Stimulated activated naive CD4-positive, alpha-beta T cell (primary cell): ENCODE data around the gene RYR1.
"Not testable (repeated sequence)": the region's sequence is repeated elsewhere in the genome, so short reads cannot be mapped to it uniquely, and the experiment has no call there.

Experiments
- DNase-seq, 6 experiments: peaks; one replicate each; lab custom pipeline; 2025; lab: John Stamatoyannopoulos, UW

Gene RYR1

DNA sequence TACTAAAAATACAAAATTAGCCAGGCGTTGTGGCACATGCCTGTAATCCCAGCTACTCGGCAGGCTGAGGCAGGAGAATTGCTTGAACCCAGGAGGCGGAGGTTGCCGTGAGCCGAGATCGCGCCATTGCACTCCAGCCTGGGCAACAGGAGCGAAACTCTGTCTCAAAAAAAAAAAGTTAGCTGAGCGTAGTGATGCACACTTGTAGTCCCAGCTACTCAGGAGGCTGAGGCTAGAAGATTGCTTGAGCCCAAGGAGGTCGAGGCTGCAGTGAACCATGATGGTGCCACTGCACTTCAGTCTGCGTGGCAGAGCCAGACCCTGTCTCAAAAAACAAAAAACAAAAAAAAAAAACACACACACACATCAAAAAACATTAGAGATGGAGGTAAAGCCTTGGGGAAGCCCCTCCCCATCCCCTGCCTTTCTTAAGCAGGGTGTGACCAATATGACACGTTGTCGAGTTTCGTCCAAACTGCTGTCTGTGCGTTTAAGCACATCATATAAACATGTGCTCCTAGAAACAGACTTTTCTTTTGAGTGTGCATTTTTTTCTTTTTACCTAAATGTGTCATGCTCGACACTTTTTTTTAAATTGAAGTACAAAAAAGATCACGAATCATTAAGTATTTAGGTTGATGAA, 6.3 kb upstream of the RYR1 start:
- not testable (repeated sequence) for DNase-seq

DNA sequence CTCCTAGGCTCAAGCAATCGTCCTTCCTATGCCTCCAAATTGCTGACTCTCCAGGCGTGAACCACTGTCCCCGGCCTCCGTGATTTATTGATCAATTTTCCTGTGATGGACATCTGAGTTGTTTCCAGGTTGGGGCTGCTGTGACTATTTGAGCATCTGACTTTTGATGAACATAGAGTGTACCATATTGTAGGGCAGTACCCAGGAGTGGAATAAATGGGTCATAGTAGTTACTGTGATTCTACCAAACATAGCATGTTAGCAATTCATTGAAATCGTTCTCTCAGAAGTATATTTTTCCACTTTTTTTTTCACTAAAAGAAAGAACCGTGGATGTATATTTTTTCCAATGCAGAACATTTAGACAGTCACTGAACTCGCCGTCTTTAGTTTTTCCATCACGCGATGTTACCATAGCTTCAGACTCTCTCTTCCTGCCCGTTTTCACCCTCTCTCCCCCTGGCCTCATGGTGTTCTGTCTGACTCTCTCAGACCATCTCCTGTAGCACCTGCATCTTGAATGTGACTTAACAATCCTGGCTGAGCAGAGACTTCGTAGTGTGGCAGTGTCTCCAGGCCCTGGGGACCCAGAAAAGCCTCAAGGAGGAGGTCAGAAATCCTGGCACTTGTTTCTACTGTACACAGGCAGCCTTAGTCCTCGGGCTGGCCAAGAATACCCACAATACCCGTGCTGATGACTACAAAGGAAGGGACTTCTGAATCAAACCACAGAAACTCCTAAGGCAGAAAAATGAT, 4.3 kb upstream of the RYR1 start:
- no peak for DNase-seq

DNA sequence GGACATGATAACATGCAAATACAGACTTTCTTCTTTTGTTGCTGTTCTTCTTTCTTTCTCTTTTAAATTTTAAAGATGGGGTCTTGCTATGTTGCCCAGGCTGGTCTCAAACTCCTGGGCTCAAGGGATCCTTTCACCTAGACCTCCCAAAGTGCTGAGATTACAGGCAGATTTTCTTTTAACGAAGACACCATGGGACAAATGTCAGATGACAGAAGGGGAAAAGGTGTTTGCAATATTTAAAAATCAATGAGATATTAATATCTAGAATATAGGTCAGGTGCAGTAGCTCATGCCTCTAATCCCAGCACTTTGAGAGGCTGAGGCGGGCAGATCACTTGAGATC, 3.7 kb upstream of the RYR1 start:
- DNase-seq = no peak

DNA sequence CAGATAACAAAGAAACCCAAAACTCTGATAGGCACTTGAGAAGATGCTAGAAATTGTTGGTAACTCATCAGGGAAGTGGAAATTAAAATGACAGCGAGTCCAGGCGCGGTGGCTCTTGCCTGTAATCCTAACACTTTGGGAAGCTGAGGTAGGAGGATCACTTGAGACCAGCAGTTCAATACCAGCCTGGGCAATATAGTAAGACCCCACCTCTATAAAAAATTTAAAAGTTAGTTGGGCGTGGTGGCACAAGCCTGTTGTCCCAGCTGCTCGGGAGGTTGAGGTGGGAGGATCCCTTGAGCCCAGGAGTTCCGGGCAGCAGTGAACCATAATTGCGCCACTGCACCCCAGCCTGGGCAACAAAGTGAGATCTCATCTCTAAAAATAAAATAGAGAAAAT, 2.6 kb upstream of the RYR1 start:
- no peak for DNase-seq

DNA sequence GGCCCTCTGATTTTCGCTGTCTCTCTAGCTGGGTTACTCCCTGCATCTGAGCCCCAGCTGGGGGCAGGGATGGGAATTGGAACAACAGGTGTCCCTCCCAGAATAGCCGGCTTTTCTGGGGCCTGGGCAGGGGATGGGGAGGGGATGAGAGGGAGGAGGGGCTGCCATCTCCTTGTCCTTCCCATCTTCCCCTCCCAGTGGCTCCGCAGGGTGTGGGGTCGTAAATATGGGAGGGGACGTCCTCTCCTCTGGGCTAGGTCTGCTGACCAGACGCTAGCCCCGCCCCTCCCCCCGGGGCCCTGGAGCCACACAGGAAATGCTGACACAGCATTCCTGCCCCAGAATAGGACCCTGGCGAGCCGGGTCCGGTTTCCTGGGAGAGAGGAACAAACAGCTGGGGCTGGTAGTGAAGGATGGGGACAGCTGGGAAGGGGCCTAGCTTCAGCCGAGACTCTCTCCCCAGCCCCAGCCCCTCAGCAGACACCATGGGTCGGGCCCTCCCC, 1.1 kb downstream of the RYR1 start:
- no peak for DNase-seq

DNA sequence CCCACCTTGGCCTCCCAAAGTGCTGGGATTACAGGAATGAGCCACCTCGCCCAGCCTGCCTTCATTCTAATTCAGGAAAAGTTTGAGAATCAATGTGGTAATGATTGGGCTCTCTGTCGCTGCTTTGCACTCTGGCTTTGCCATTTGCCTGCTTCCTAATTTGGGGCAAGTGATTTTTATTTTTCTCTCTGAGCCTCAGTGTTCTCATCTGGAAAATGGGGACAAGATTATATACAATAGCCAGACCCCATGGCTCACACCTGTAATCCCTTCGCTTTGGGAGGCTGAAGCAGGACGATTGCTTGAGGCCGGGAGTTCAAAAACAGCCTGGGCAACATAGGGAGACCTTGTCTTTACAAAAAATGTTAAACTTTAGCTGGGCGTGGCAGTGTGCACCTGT, 3.8 kb downstream of the RYR1 start:
- no peak for DNase-seq

DNA sequence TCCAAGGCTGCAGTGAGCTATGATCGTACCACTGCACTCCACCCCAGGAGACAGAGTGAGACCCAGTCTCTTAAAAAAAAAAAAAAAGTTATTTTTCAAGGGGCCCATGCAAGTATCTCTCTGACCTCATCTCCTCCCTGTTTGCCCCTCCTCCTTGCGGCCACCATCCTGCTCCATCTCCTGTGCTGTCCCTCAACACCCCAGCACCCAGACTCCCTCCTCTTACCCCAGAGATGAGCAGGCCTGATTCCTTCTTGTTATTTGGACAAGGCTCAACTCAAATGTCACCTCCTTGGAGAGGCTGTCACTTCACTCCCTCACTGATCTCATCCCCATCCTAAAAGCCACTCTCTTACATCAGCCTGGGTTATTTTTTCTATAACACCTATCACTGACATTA, 4.4 kb downstream of the RYR1 start:
- DNase-seq = no peak

DNA sequence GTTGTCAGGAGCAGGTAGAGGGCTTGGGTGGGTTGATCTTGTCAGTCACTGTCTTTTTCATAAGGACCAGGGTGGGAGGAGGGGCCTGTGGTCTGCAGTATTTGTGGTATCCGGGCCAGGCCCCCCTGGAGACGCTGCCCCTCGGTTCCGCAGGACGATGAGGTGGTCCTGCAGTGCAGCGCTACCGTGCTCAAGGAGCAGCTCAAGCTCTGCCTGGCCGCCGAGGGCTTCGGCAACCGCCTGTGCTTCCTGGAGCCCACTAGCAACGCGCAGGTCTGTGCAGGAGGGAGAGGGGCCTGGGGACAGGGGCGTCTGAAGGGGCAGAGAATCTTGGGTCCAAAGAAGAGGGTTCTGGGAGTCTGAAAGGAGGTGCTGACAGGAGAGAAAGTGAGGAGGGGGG, 7.1 kb downstream of the RYR1 start:
- no peak for DNase-seq

DNA sequence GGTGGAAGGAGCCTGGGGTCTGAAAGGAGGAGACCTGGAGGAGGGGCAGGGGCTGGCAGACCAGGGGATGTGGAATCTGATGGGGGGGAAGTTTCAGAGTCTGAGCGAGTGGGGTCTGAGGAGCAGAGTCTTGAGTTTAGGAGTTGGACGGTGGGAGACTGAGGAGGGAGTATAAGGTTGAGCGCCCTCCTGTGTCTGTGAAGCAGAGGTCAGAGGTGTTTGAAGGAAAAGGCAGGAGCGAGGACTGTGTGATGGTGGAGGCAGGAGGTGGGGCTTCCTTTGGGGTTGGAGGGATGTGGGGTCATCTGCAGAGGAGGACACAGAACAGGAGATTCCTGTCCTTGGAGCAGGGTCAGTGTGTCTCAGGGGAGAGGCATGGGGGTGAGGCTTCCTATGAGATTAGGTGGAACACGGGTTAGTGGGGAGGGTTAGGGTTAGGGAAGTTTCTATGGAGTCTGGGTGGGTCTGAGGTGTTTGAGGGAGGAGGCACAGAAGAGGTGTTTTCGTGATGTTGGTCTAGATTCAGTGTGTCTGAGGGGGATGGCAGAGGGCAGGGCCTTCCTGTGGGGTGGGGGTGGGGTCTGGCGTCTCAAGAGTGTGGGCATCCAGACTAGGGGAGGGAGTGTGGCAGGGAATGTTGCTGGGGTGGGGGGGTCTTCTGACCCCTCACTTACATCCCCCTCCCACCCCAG, 8.3 kb downstream of the RYR1 start:
- no peak for DNase-seq

DNA sequence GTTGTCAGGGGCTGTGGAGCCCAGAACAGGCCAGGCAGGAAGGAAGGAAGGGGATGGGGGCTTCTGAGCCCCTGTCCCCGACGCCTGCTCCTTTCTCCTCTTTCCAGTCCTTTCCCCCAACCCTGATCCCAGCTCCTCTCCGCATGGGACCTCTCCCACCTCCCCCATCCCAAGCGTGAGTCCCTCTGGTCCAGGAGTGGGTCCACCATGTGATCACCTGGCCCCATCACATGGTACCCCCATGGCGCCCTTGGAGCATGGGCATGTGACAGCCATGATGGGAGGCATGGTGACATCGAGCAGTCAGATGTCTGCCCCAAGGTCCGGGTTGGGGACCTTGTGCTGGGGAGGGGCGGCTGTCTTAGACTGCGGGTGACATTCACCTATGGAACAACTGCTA, 9.2 kb downstream of the RYR1 start:
- DNase-seq = no peak

DNA sequence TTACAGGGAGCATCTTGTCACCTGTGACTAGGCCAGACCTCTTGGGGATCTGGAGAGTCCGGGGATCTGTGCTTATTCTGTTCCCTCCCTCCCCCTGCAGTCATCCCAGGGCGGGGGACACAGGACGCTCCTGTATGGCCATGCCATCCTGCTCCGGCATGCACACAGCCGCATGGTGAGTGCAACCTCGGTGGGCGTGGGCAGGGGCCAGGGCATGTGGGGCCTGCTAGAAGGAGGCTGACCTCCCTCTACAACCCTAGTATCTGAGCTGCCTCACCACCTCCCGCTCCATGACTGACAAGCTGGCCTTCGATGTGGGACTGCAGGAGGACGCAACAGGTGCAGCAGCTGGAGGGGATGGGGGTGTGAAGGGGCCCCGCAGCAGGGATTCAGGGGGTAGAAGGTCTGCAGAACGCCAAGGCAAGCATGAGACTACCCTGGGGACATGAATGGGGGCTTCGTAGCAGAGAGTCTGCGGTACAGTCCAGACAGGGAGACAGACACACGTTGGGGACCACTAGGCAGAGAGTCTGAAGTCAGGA, 10.0 kb downstream of the RYR1 start:
- DNase-seq = no peak

DNA sequence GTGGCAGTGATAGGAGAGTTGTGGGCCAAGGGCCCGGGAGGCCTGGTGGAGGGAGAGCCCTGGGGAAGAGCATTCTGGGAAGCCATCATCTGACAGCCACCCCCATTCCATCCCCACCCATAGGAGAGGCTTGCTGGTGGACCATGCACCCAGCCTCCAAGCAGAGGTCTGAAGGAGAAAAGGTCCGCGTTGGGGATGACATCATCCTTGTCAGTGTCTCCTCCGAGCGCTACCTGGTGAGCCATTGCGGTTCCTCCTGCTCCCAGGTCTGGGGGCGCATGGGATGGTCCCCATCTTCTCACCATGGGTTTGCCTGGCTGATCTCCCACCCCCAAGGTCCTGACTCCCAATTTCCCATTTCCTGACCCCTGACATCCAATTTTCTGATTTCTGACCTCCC, 10.5 kb downstream of the RYR1 start:
- DNase-seq = no peak

DNA sequence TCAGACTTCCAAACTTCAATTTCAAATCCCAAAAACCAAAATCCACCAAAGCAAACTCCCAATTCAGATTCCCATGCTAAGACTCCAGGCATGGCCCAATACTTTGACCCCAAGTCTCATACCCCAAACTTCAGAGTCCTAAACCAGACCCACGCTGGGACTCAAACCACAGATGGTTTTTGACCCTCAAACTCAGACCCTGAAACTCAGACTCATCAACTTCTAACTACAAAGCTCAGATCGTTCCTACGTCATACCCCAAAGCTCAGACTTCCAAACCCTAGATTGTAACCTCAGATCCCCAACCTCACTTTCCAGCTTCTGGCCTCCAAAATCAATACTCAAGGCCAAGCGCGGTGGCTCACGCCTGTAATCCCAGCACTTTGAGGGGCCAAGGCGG, 11.9 kb downstream of the RYR1 start:
- no peak for DNase-seq

DNA sequence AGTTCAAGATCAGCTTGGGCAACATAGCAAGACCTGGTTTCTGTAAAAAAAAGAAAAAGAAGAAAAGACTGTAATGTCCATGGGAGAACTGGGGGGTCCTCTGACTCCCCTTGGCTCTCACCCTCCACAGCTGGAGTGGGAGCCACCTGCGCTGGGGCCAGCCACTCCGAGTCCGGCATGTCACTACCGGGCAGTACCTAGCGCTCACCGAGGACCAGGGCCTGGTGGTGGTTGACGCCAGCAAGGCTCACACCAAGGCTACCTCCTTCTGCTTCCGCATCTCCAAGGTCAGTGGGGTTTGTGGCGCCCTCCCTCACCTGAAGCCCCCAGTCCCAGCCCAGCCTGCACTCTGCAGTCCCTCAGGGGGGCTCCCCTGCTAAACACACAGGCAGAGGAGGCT, 14.7 kb downstream of the RYR1 start:
- DNase-seq = no peak

DNA sequence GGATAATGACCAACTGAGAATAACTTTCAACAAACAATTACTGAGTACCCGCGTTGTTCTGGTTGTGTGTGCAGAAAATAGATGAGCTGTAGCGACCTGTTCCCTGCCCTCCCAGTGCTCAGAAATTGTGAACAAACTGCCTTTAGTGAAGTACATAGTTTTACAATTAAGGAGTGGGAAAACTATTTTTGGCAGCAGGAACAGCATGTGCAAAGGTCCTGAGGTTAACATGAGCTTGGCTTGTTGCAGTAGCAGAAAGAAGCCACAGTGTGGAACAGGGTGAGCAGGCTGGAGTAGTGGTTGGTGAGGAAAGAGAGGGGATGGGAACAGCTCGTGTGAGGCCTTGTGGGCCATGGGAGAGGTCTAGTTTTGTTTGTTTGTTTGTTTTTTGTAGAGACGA, 16.0 kb downstream of the RYR1 start:
- no peak for DNase-seq

DNA sequence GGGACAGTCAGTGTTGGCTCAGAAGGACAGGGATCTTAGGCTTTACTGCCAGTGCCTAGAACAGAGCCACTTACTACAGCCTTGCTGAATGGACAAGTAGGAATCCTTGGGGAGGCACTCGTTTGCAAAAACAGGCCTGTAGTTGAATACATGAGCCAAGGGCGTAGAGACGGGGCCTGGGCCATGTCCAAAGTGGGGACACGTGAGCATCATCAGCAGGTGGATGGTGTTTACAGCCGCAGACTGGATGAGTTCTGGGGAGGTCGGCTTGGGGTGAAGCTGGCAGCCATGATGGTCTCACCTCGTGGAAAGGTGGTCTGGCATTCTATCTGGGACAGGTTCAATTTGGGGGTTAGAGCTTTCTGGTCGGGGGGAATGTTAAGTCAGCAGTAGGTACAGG, 17.5 kb downstream of the RYR1 start:
- no peak for DNase-seq

DNA sequence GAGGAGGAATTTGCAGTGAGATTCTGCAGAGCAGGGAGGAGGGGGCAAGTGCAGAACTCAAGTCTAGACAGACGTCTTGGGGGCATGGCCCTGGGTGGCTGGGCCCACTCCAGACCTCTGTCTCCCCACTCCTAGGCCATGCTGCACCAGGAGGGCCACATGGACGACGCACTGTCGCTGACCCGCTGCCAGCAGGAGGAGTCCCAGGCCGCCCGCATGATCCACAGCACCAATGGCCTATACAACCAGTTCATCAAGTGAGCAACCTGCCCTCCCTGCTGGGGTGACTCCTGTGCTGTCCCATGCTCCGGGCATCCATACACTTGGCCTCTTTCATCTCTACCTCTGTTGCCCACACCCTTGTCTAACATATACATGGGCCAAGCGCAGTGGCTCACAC, 18.1 kb downstream of the RYR1 start:
- DNase-seq = no peak

DNA sequence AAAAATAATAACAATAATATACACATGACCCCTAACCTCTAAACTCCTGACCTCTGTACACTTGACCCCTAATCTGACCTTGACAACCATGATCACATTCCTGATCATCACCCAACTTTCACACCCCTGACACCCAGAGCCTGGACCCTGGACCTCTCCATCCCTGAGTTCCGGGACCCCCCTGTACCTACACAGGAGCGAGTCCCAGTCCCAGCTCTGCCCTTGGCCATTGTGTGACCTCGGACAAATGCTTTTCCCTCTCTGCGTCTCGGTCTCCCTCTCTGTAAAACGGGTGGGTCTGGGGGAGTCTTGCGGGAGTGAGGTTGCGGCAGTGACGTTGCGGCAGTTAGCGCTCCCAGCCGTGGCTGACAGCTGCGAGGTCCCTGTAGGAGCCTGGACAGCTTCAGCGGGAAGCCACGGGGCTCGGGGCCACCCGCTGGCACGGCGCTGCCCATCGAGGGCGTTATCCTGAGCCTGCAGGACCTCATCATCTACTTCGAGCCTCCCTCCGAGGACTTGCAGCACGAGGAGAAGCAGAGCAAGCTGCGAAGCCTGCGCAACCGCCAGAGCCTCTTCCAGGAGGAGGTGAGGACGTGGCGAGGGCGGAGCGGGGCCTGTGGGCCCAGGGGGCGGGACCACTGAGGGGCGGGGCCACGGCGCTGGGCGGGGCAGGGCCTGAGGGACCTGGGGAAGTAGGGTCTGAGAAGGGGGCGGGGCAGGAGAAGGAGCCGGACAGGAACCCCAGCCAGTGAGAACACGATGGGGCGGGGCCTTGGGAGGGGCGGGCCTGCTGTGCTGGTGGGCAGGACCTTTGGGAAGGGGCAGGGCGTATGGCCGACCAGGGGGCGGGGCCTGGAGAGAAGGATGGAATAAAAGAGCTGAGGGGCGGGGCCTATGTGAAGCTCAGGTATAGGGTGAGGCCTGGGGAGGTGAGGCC, 19.2 kb downstream of the RYR1 start:
- no peak for DNase-seq

DNA sequence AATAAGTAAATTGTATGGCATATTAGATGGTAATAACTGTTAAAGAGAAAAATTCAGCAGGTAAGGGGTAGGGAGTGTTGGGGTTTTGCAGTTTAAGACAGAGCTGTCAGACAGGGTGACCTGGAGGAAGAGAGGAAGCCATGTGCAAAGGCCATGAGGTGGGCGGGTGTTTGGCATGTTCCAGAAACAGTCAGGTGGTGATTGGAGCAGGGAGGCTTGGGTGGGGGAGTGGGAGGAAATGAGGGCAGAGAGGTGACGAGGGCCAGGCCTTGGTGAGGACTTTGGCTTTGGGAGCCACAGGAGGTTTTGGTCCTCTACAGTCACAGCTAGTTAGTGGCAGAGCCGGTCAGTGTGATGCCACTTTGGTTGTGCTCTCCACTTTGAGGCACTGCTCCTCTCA, 20.1 kb downstream of the RYR1 start:
- DNase-seq = no peak

DNA sequence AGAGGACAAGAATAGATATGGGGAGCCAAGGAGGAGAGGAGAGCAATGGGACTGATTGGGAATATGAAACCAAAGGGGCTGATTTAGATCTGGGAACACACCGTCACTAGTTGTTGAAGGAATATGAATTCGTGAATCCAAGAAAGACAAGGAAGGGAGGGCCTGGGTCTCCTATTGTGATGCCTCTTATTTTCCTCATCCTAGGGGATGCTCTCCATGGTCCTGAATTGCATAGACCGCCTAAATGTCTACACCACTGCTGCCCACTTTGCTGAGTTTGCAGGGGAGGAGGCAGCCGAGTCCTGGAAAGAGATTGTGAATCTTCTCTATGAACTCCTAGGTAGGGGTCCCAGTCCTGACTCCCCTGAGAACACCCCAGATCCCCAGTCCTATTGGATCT, 21.5 kb downstream of the RYR1 start:
- no peak for DNase-seq

DNA sequence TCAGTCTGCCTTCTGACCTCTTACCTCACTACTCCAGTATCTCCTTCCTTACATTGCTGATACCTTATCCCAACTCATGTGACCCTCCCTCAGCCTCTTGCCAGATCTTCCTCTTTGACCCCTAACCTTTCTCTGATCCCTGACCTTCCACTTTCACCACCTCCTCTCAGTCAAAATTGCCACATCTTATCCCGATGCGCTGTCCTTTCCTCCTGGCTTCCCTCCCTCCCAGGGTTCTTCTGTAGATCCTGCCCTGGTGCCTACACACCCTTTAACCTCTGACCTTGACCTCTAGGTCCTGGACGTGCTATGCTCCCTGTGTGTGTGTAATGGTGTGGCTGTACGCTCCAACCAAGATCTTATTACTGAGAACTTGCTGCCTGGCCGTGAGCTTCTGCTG, 23.7 kb downstream of the RYR1 start:
- no peak for DNase-seq
